Endothelial cell of umbilical vein (primary cell): ENCODE results near the gene LARGE1.

Experiments
- CTCF ChIP-seq, 2 donors: IDR thresholded peaks; 1 replicate in 1 of 2; 2 replicates in 1 of 2; pipeline ENCODE4 v1.5.1; 2011; ENCODE audit warnings: low read length in 2 of 2, mild to moderate bottlenecking in 2 of 2, moderate library complexity in 2 of 2, control low read depth in 1 of 2, inconsistent platforms in 1 of 2, low read depth in 1 of 2; ENCODE audit not compliant: insufficient read depth in 1 of 2; ENCODE audit errors: extremely low read depth in 1 of 2
- EZH2 ChIP-seq: IDR thresholded peaks from 2 replicates; pipeline ENCODE4 v1.6.1; 2012; ENCODE audit warnings: borderline replicate concordance, low read depth, mild to moderate bottlenecking, moderate library complexity, low read length, inconsistent platforms; ENCODE audit not compliant: severe bottlenecking
- MYC ChIP-seq: IDR thresholded peaks from one replicate; pipeline ENCODE4 v1.6.1; 2011; ENCODE audit warnings: mild to moderate bottlenecking, low read depth, low read length
- POLR2AphosphoS5 ChIP-seq: IDR thresholded peaks from 2 replicates; pipeline ENCODE4 v1.6.1; 2012; ENCODE audit warnings: low read depth, mild to moderate bottlenecking, control low read depth, low read length, moderate library complexity; ENCODE audit not compliant: insufficient read depth

- TF ChIP-seq MYC, result no peak
- no peak for TF ChIP-seq EZH2
- TF ChIP-seq CTCF (IDR thresholded peaks at IDR 0.05; ENCODE audit: extremely low read depth in 1 of 2, insufficient read depth in 1 of 2, low read depth in 1 of 2, low read length in 2 of 2), result no peak
- no peak for TF ChIP-seq POLR2AphosphoS5
Observed at GRCh38 chr22:33431300-33431699, 489.0 kb downstream of the LARGE1 start.
